Endodermal cell (in vitro differentiated cells): ENCODE data around the gene SELL. TPM values are rescaled to one million over a fixed set of nuclear protein-coding genes. Genes with fewer than 3 reads are reported as not detected.

ENCODE experiments used
- DNase-seq: peaks from one replicate; pipeline ENCODE4 v3.0.0-alpha.2; 2017
- H3K27ac ChIP-seq: 2 replicates; pipeline ENCODE4 v1.5.1; 2013; ENCODE audit warnings: mild to moderate bottlenecking, low read depth, low read length, moderate library complexity
- H3K27me3 ChIP-seq: 2 replicates; pipeline ENCODE4 v1.6.1; 2013; ENCODE audit warnings: mild to moderate bottlenecking, low read length, moderate library complexity; ENCODE audit not compliant: insufficient read depth, control insufficient read depth, poor library complexity, severe bottlenecking
- H3K36me3 ChIP-seq: 2 replicates; pipeline ENCODE4 v1.7.0; 2013; ENCODE audit warnings: mild to moderate bottlenecking, low read length, moderate library complexity; ENCODE audit not compliant: control insufficient read depth, insufficient read depth
- H3K4me1 ChIP-seq: one replicate; pipeline ENCODE4 v1.7.0; 2013; ENCODE audit warnings: low read length; ENCODE audit not compliant: control insufficient read depth, insufficient read depth
- H3K4me3 ChIP-seq: 2 replicates; pipeline ENCODE4 v1.5.1; 2013; ENCODE audit warnings: mild to moderate bottlenecking, low read length, moderate library complexity
- H3K9ac ChIP-seq: 2 replicates; pipeline ENCODE4 v1.6.1; 2013; ENCODE audit warnings: mild to moderate bottlenecking, low read length, moderate library complexity; ENCODE audit not compliant: poor library complexity, severe bottlenecking; ENCODE audit errors: extremely low read depth
- H3K9me3 ChIP-seq: 2 replicates; pipeline ENCODE4 v1.6.1; 2013; ENCODE audit warnings: mild to moderate bottlenecking, low read length, moderate library complexity; ENCODE audit not compliant: control insufficient read depth
- H3K27ac Mint-ChIP-seq: 2 replicates; pipeline ENCODE4 v1.8.0; 2020; ENCODE audit warnings: mixed read lengths
- H3K27me3 Mint-ChIP-seq: 2 replicates; pipeline ENCODE4 v1.8.0; 2021; ENCODE audit warnings: mild to moderate bottlenecking, mixed read lengths; ENCODE audit not compliant: insufficient read depth
- H3K36me3 Mint-ChIP-seq: 2 replicates; pipeline ENCODE4 v1.8.0; 2020; ENCODE audit warnings: low read depth, mixed read lengths
- H3K4me1 Mint-ChIP-seq: 2 replicates; pipeline ENCODE4 v1.8.0; 2020; ENCODE audit warnings: mixed read lengths
- H3K4me3 Mint-ChIP-seq: 2 replicates; pipeline ENCODE4 v1.8.0; 2020; ENCODE audit warnings: mild to moderate bottlenecking, moderate library complexity, mixed read lengths
- H3K9me3 Mint-ChIP-seq: 2 replicates; pipeline ENCODE4 v1.8.0; 2020; ENCODE audit warnings: mild to moderate bottlenecking, mixed read lengths
- CTCF ChIP-seq: fragments of 200-600 bp; sonication (generic); conservative IDR thresholded peaks from 2 replicates; pipeline ENCODE4 v1.5.0; 2021; ENCODE audit warnings: antibody characterized with exemption, mild to moderate bottlenecking
- WGBS, 2 experiments: methylation state at CpG; one replicate each; pipeline versions ENCODE4 v1.1.5 to v1.1.7; 2013; ENCODE audit warnings: missing lambda C conversion rate in 2 of 2, mixed read lengths in 1 of 2; ENCODE audit not compliant: insufficient coverage in 1 of 2, insufficient read length in 1 of 2; 5-methylcytosine and 5-hydroxymethylcytosine counted together
- total RNA-seq, 2 donors: library from RNA; stranded (reverse); fragmentation: NEBNext Ultra II Directional in 1 of 2; extraction: Animal tissue kit (Norgen Biotek cat#: 25700) in 1 of 2; gene quantifications; 2 replicates in 1 of 2; 3 replicates in 1 of 2; pipeline ENCODE4 v1.2.1, GENCODE V29; 2021

The SELL gene
- total RNA-seq, 2 donors from 2014 or later: 0.95 TPM; not detected in 1

- no peaks in the 10 kb centered on the region for H3K27me3 Mint-ChIP-seq
- no peak for TF ChIP-seq CTCF
- H3K9me3 Mint-ChIP-seq: no peaks in the 10 kb centered on the region
- no peak overlapping the region for H3K27ac ChIP-seq
- DNase-seq: no peak
- H3K36me3 ChIP-seq: no peaks in the 10 kb centered on the region
- 94% methylated on average over 2 of the region's 2 CpGs; no CpG with 5 or more reads in 1 of the 2 experiments for WGBS, 2 experiments
- H3K27me3 ChIP-seq: peaks cover 11% of the 10 kb centered on the region
- no peak overlapping the region for H3K4me3 ChIP-seq
- no peaks in the 10 kb centered on the region for H3K4me1 ChIP-seq
- H3K9me3 ChIP-seq: no peaks in the 10 kb centered on the region
- no peaks in the 10 kb centered on the region for H3K4me1 Mint-ChIP-seq
- no peak overlapping the region for H3K9ac ChIP-seq
- H3K27ac Mint-ChIP-seq: no peak overlapping the region
- H3K36me3 Mint-ChIP-seq: no peaks in the 10 kb centered on the region
- no peak overlapping the region for H3K4me3 Mint-ChIP-seq
Measured at GRCh38 chr1:169704797-169705196, 6.6 kb downstream of the SELL start.

GRCh38 chr1:169701261-169702005, 10.0 kb downstream of the SELL start:
- TF ChIP-seq CTCF: no peak
- Histone ChIP-seq H3K4me1 (no peaks in the 10 kb centered on the region), H3K36me3 (no peaks in the 10 kb centered on the region), H3K9ac (no peak overlapping the region), H3K27ac (no peak overlapping the region), H3K4me3 (no peak overlapping the region), H3K9me3 (no peaks in the 10 kb centered on the region), H3K27me3 (peaks cover 4% of the 10 kb centered on the region)
- no peaks in the 10 kb centered on the region for H3K4me1 Mint-ChIP-seq
- no peaks in the 10 kb centered on the region for H3K27me3 Mint-ChIP-seq
- H3K36me3 Mint-ChIP-seq: no peaks in the 10 kb centered on the region
- DNase-seq: no peak
- WGBS, 2 experiments: 38 to 66% methylated on average over 1 to 2 of the region's 2 CpGs
- H3K27ac Mint-ChIP-seq: no peak overlapping the region
- H3K4me3 Mint-ChIP-seq: no peak overlapping the region
- no peaks in the 10 kb centered on the region for H3K9me3 Mint-ChIP-seq

GRCh38 chr1:169699707-169700106, 11.7 kb downstream of the SELL start:
- no peaks in the 10 kb centered on the region for H3K4me1 ChIP-seq
- H3K27ac ChIP-seq: no peak overlapping the region
- no peaks in the 10 kb centered on the region for H3K9me3 ChIP-seq
- H3K4me3 Mint-ChIP-seq: no peak overlapping the region
- peaks cover 4% of the 10 kb centered on the region for H3K27me3 ChIP-seq
- H3K27ac Mint-ChIP-seq: no peak overlapping the region
- 89 to 100% methylated on average over 1 to 3 of the region's 3 CpGs for WGBS, 2 experiments
- no peaks in the 10 kb centered on the region for H3K4me1 Mint-ChIP-seq
- no peak for DNase-seq
- H3K36me3 Mint-ChIP-seq: no peaks in the 10 kb centered on the region
- no peak for TF ChIP-seq CTCF
- H3K9me3 Mint-ChIP-seq: no peaks in the 10 kb centered on the region
- H3K9ac ChIP-seq: no peak overlapping the region
- peaks cover 6% of the 10 kb centered on the region for H3K27me3 Mint-ChIP-seq
- no peaks in the 10 kb centered on the region for H3K36me3 ChIP-seq
- no peak overlapping the region for H3K4me3 ChIP-seq
